ENCODE data around the gene BTAF1.

GRCh38 chr10:91987397-91988037, 63.9 kb downstream of the BTAF1 start:
- TF ChIP-seq, protein P1, sequence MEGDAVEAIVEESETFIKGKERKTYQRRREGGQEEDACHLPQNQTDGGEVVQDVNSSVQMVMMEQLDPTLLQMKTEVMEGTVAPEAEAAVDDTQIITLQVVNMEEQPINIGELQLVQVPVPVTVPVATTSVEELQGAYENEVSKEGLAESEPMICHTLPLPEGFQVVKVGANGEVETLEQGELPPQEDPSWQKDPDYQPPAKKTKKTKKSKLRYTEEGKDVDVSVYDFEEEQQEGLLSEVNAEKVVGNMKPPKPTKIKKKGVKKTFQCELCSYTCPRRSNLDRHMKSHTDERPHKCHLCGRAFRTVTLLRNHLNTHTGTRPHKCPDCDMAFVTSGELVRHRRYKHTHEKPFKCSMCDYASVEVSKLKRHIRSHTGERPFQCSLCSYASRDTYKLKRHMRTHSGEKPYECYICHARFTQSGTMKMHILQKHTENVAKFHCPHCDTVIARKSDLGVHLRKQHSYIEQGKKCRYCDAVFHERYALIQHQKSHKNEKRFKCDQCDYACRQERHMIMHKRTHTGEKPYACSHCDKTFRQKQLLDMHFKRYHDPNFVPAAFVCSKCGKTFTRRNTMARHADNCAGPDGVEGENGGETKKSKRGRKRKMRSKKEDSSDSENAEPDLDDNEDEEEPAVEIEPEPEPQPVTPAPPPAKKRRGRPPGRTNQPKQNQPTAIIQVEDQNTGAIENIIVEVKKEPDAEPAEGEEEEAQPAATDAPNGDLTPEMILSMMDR (IDR thresholded peaks at IDR 0.05), result no peak
- TF ChIP-seq POLR2A (IDR thresholded peaks at IDR 0.05) (no peak), EP300 (IDR thresholded peaks at IDR 0.05) (no peak), POLR2AphosphoS5 (IDR thresholded peaks at IDR 0.05) (no peak)

Measured in stomach (tissue), 4 donors.